Activated naive CD4-positive, alpha-beta T cell treated with anti-CD3 and anti-CD28 coated beads, Interleukin-2, amount 50 U/mL, for 72 hours (primary cell): ENCODE results near the gene PDXK. TPM values are rescaled to one million over a fixed set of nuclear protein-coding genes. Genes with fewer than 3 reads are reported as not detected.

Experiments
- ATAC-seq, 2 donors: fragments of 150-1000 bp; cut with Tn5 transposase; 2 replicates each; pipeline ENCODE4 v1.10.0; 2021; ENCODE audit warnings: mild to moderate bottlenecking in 2 of 2, moderate library complexity in 2 of 2
- DNase-seq, 2 donors: peaks; one replicate each; pipeline ENCODE4 v3.0.0; 2021 to 2022; ENCODE audit warnings: low spot score in 2 of 2
- H3K27ac Mint-ChIP-seq, 2 donors: one replicate each; pipeline ENCODE4 v1.8.0; 2022; ENCODE audit warnings: mild to moderate bottlenecking in 2 of 2, mixed read lengths in 2 of 2
- H3K36me3 Mint-ChIP-seq, 2 donors: one replicate each; pipeline ENCODE4 v1.8.0; 2022; ENCODE audit warnings: mixed read lengths in 2 of 2
- H3K9me3 Mint-ChIP-seq, 2 donors: one replicate each; pipeline ENCODE4 v1.8.0; 2022; ENCODE audit warnings: mixed read lengths in 2 of 2
- total RNA-seq, 2 donors: library from RNA; stranded (reverse); gene quantifications; one replicate each; pipeline ENCODE4 v1.2.3, GENCODE V29; 2022

PDXK gene
- total RNA-seq, 2 donors from 2014 or later, result 70.3 to 121 TPM

DNA sequence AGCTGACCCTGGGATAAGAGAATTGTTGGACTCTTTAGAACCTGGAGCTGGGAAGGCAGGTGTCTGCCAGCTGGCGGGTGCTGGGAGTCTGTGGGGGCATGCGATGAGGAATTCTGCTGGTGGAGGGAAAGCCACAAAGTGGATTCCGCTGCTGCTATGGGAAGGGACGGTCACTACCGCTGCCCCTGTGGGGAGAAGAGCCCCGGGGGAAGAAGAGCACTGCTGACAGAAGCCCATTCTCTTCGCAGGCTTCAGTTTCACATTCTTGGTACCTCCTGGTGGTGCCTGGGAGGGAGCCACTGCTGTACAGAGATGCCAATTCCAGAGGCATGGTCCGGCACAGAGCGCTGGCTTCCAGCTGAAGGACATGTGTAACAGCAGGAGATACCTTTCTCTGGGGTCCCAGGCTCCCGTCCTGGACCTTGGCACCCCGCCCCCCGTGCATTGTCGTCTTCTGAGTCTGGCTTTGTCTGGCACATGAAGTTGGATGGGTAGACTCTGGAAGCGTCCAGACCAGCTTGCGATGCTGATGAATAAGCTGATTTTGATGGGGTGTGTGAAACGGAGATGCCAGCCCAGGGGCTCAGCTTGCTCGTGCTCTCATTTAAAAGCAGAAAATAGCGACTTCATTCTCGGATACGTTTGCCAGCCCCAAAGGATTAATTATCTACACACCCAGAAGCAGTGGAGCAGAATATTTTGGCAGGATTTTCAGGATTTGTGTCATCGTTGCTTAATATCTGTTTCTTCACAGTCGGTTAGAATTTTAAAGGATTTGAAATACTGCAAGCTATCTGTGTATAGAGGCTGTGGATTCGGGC lies 13.2 kb downstream of the PDXK start:
- Mint-ChIP-seq H3K27ac (no peak overlapping the region), H3K36me3 (peaks cover 0 to 11% of the 10 kb centered on the region in 2 donors), H3K9me3 (no peaks in the 10 kb centered on the region)
- DNase-seq (no peak), ATAC-seq (no peak)

GRCh38 chr21:43733060-43733459 lies 14.1 kb downstream of the PDXK start:
- Mint-ChIP-seq H3K36me3 (peaks cover 0 to 11% of the 10 kb centered on the region in 2 donors), H3K9me3 (no peaks in the 10 kb centered on the region), H3K27ac (no peak overlapping the region)
- ATAC-seq, result no peak
- DNase-seq, result no peak

GRCh38 chr21:43733529-43734071 lies 14.7 kb downstream of the PDXK start:
- ATAC-seq (peak; percentile 35 to 62), DNase-seq (no peak)
- Mint-ChIP-seq H3K9me3 (no peaks in the 10 kb centered on the region), H3K36me3 (peaks cover 0 to 11% of the 10 kb centered on the region in 2 donors), H3K27ac (peak overlapping the region in 1 of 2 donors; percentile 31)

GRCh38 chr21:43734131-43734927 lies 15.4 kb downstream of the PDXK start:
- H3K36me3 Mint-ChIP-seq, result peaks cover 0 to 15% of the 10 kb centered on the region in 2 donors
- no peaks in the 10 kb centered on the region for H3K9me3 Mint-ChIP-seq
- ATAC-seq (peak; percentile 61 to 83), DNase-seq (no peak)
- H3K27ac Mint-ChIP-seq, result peak overlapping the region in 1 of 2 donors; percentile 31

DNA sequence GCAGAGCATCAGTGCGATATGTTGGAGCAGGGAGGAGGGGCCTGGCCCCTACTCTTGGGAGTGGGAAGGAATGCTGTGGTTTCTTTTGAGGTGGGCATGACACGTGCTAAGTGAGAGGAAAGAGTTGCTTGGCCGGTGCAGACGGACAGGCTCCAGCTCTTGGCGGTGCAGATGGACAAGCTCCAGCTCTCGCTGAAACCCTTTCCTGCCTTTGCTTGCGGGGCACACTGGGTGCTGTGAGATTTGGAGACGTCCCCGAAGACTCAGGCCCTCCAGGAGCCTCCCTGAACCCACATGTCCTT lies 15.9 kb downstream of the PDXK start:
- ATAC-seq (no peak), DNase-seq (no peak)
- Mint-ChIP-seq H3K27ac (no peak overlapping the region), H3K9me3 (no peaks in the 10 kb centered on the region), H3K36me3 (peaks cover 0 to 16% of the 10 kb centered on the region in 2 donors)

DNA sequence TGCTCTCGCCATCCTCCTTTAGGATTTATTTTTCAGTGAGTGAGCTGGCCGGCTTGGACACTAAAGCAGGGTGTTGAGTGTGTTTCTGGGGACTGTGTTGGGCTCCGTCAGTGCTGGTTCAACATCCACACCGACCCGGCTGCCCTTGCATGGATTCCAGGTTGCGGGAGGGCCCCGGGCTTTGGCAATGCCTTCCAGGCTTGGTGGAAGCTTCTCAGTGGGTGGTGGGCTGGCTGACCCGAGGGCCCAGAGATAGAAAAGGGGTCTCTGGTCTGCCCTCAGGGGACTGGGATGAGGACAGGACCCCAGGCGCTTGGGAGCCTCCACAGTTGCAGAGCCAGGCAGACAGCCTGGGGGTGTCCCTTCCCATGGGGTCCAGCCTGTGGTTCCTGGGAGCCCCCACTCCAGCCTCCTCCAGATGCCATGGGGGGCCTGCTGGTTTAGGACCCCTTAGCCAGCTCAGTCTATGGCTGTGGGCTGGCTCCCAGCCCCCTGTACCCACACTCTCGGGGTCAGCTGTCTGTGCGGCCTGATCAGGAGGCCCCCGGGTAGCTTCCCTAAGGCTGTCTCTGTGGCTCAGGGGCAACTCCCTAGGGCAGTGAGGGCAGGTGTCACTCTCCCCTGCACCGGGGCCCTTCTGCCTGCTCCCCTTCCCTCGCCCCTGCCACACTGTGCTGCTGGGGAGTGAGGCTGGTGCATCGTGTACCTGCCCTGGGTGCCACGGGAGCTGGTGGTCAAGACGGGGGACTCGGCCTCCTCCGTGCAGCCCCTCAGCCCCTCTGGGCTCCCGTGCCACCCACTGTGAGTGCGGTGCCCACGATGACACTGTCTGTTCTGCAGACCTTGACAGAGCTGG lies 16.5 kb downstream of the PDXK start:
- Mint-ChIP-seq H3K36me3 (peaks cover 0 to 16% of the 10 kb centered on the region in 2 donors), H3K27ac (no peak overlapping the region), H3K9me3 (no peaks in the 10 kb centered on the region)
- ATAC-seq (no peak), DNase-seq (no peak)

- DNase-seq (no peak), ATAC-seq (no peak)
- Mint-ChIP-seq H3K36me3 (peaks cover 0 to 16% of the 10 kb centered on the region in 2 donors), H3K9me3 (no peaks in the 10 kb centered on the region), H3K27ac (peak overlapping the region in 1 of 2 donors; percentile 87)
These were observed 17.4 kb downstream of the PDXK start for GRCh38 chr21:43736224-43736883.

DNA sequence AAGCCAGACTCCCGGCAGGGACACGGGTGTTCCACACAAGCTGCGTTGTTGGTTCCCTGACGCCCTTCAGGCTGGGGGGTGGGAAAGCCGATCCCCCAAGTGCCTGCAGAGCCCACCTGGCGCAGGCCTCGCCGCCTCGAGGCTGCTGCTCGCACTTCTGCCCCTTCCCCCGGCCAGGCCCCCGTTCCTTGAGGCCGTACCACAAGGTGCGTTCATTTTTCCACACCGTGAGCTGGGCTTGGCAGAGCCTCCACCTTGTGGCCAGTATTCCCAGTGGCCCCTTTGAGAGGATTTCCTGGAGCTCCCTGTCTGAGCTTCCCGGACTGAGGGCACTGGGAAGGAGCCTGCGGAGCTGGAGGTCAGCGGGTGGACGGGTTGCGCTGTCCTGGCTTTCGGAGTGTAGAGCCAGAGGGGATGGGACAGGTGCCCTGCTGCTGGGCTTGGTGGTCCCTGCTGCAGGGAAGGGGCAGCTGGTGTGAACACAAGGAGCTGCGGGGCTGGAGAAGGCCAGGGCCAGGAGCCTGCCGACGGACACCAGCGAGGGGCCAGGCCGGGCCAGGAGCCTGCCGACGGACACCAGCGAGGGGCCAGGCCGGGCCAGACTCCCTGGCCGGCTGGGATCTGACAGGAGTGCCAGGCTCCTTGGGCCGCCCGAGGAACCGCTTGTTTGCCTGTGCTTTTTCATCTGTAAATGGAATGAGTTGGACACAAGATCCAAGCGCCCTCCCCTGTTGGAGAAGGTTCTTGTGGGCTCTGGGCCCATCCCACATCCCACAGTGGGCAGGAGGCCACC lies 18.4 kb downstream of the PDXK start:
- DNase-seq, result no peak
- ATAC-seq, result no peak
- Mint-ChIP-seq H3K36me3 (peaks cover 0 to 16% of the 10 kb centered on the region in 2 donors), H3K27ac (no peak overlapping the region), H3K9me3 (no peaks in the 10 kb centered on the region)

DNA sequence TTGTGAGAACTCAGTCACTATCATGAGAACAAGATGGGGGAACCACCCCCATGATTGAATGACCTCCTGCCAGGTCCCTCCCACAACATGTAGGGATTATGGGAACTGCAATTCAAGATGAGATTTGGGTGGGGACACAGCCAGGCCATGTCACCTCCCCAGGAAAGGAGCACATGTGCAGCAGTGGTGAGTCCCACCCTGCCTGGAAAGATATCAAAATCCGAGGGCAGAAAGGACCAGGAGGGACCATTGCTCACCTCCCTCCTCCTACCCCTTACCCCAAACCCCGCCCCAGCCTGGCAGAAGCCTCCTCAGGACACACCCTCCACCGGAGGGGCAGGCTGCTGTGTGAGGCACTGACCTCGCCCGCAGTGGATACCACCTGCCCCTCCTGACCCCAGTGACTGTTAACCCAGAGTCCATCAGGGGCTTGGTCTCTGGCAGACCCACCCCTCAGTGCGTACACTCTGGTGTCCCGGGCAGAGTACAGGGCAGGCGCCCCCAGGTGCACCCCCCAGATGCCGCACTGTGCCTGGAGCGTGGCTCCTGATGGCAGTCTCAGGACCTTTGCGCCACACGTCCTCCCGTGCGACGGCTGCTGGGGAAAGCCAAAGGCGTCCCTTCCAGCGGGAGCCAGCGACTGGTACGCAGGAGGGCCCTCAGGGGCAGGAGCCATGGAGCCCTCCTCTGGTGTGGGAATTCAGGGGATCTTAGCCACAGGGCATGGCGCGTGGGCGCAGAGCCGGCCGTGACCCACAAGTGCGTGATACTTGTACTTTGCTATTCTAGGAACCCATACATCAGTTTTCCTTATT lies 20.9 kb downstream of the PDXK start:
- Mint-ChIP-seq H3K9me3 (no peaks in the 10 kb centered on the region), H3K27ac (no peak overlapping the region), H3K36me3 (peaks cover 7 to 16% of the 10 kb centered on the region in 2 donors)
- ATAC-seq, result peak; percentile 32 to 36
- DNase-seq, result no peak

DNA sequence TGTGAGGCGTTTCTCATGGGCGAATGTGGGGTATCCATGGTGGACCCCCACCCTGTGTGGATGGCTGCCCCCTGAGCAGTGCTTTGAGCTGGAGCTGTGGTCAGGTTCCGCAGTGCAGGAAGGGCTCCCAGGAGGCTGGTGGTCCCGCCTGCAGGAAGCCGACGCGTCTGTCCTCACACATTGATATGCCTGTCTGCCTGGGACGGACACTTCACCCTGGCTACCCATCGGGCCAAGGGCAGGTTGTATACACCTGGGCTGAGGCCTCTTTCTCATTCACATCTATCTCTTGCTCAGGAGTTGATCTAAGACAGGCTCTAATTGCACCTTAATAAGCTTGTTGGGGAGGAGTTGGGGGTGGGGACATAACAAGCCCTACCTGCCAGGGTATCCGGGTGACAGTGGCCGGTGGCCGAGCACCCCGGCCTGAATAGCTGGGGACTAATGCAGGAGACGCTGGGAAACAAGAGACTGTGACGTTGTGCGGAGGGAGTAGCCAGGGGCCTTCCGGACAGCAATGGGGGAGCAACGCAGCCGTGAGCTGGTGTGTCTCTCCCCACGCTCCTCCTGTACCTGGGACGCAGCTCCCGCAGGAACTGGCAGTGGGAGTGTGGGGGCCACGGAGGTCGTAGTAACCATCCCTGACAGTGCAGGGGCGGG lies 21.7 kb downstream of the PDXK start:
- H3K36me3 Mint-ChIP-seq, result peaks cover 9 to 16% of the 10 kb centered on the region in 2 donors
- no peaks in the 10 kb centered on the region for H3K9me3 Mint-ChIP-seq
- no peak for DNase-seq
- peak overlapping the region; percentile 19 to 81 for H3K27ac Mint-ChIP-seq
- peak; percentile 36 to 48 for ATAC-seq

DNA sequence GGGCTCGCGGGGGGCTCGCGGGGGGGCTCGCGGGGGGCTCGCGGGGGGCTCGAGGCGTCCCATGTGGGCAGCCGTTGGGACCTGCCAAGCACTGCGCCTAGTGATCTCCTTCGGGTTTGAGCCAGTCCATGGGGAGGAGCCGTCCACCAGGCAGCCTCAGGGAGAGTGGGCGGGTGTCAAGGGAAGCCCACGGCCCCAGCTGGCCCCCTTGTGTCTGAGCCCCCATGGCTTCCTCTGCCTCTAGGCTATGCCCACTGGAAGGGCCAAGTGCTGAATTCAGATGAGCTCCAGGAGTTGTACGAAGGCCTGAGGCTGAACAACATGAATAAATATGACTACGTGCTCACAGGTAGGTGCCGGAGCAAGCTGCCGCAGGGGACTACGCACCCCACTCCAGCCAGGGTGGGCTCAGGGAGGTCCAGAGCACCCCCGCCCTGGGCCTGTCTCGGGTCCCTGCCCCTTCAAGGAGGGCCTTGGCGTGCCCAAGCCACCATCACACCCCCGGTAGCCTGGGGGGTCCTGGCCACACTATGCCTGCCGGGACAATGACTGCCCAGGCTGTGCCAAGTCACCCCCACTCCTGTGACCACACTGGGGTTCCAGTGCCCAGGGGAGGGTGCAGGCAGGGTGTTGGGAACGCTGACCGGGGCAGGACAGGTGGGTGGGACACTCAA lies 22.6 kb downstream of the PDXK start:
- Mint-ChIP-seq H3K9me3 (no peaks in the 10 kb centered on the region), H3K36me3 (peaks cover 8 to 9% of the 10 kb centered on the region in 2 donors), H3K27ac (no peak overlapping the region)
- DNase-seq, result no peak
- no peak for ATAC-seq

GRCh38 chr21:43743947-43744346 lies 25.0 kb downstream of the PDXK start:
- Mint-ChIP-seq H3K9me3 (no peaks in the 10 kb centered on the region), H3K27ac (peak overlapping the region in 1 of 2 donors; percentile 65), H3K36me3 (peaks cover 5 to 9% of the 10 kb centered on the region in 2 donors)
- ATAC-seq (no peak), DNase-seq (no peak)

- DNase-seq (no peak), ATAC-seq (no peak)
- H3K27ac Mint-ChIP-seq, result no peak overlapping the region
- peaks cover 0 to 9% of the 10 kb centered on the region in 2 donors for H3K36me3 Mint-ChIP-seq
- H3K9me3 Mint-ChIP-seq, result no peaks in the 10 kb centered on the region
These were observed 25.8 kb downstream of the PDXK start for GRCh38 chr21:43744725-43745124.
